Measurements from ENCODE around the gene ALKBH5. TPM values are rescaled to one million over a fixed set of nuclear protein-coding genes. Genes with fewer than 3 reads are reported as not detected.

The ALKBH5 gene
- polyA plus RNA-seq, 1 of the 3 experiments (the other 2 are of a cell fraction): 41.0 TPM

DNA sequence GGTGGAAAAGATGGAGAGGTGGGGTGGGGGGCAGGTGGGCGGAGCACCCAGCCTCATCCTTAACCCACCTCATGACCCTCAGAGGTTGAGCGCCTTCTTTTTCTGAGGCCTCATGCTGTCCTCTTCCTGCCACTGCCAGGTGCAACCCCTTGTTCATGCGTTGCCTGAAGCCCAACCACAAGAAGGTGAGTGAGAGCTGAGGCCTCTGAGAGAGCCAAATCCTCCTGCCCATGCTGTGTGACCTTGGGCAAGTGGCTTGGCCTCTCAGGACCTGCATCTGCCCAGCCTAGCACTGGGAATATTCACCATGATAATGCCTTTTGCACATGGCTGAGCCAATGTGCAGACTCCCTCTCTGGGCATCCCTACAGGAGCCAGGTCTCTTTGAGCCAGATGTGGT is 43.0 kb upstream of the ALKBH5 start:
- Histone ChIP-seq H3F3A (replicated peaks; ENCODE audit: insufficient read depth) (no peaks in the 10 kb centered on the region), H3K9me3 (no peaks in the 10 kb centered on the region), H3K36me3 (replicated peaks in 1 of 2; ENCODE audit: control insufficient read depth in 1 of 2, insufficient read depth in 2 of 2, low read length in 1 of 2) (no peaks in the 10 kb centered on the region), H3K79me2 (ENCODE audit: insufficient read depth) (no peaks in the 10 kb centered on the region), H3K9me2 (no peaks in the 10 kb centered on the region), H4K20me1 (ENCODE audit: insufficient read depth) (no peaks in the 10 kb centered on the region), H3K4me2 (no peak overlapping the region), H3K27ac (ENCODE audit: low read depth in 2 of 2, low read length in 1 of 2) (no peak overlapping the region), H3K4me1 (ENCODE audit: control insufficient read depth in 1 of 2, insufficient read depth in 2 of 2, low read depth in 1 of 2, low read length in 1 of 2) (peaks cover 0 to 16% of the 10 kb centered on the region in 2 experiments; a peak in 1 of 4 replicates), H2AFZ (ENCODE audit: low read depth) (no peak overlapping the region), H3K4me3 (ENCODE audit: low read depth in 2 of 2, low read length in 1 of 2) (no peak overlapping the region), H3K27me3 (ENCODE audit: insufficient read depth) (no peaks in the 10 kb centered on the region), H3K9ac (no peak overlapping the region)
- WGBS (ENCODE audit: low lambda C conversion rate): 86% methylated on average over 3 of the region's 3 CpGs
- TF ChIP-seq, protein P1, sequence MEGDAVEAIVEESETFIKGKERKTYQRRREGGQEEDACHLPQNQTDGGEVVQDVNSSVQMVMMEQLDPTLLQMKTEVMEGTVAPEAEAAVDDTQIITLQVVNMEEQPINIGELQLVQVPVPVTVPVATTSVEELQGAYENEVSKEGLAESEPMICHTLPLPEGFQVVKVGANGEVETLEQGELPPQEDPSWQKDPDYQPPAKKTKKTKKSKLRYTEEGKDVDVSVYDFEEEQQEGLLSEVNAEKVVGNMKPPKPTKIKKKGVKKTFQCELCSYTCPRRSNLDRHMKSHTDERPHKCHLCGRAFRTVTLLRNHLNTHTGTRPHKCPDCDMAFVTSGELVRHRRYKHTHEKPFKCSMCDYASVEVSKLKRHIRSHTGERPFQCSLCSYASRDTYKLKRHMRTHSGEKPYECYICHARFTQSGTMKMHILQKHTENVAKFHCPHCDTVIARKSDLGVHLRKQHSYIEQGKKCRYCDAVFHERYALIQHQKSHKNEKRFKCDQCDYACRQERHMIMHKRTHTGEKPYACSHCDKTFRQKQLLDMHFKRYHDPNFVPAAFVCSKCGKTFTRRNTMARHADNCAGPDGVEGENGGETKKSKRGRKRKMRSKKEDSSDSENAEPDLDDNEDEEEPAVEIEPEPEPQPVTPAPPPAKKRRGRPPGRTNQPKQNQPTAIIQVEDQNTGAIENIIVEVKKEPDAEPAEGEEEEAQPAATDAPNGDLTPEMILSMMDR (IDR thresholded peaks at IDR 0.05): no peak
- no peak for TF ChIP-seq EP300 (IDR thresholded peaks at IDR 0.05; ENCODE audit: borderline replicate concordance in 1 of 2, low read depth in 1 of 2, low read length in 1 of 2)
- no peak for TF ChIP-seq TCF12 (IDR thresholded peaks at IDR 0.05)
- TF ChIP-seq MXI1 (IDR thresholded peaks at IDR 0.05; ENCODE audit: low read depth, low read length): no peak
- TF ChIP-seq GATA2 (CRISPR knock-in tag; IDR thresholded peaks at IDR 0.05): no peak
- no peak for TF ChIP-seq EZH2phosphoT487 (IDR thresholded peaks at IDR 0.05; ENCODE audit: borderline replicate concordance, low read depth)
- no peak for TF ChIP-seq TAF1 (IDR thresholded peaks at IDR 0.05; ENCODE audit: borderline replicate concordance, low read depth, low read length)
- no peak for TF ChIP-seq TEAD4 (IDR thresholded peaks at IDR 0.05; ENCODE audit: borderline replicate concordance, insufficient read depth)
- TF ChIP-seq, protein P2, sequence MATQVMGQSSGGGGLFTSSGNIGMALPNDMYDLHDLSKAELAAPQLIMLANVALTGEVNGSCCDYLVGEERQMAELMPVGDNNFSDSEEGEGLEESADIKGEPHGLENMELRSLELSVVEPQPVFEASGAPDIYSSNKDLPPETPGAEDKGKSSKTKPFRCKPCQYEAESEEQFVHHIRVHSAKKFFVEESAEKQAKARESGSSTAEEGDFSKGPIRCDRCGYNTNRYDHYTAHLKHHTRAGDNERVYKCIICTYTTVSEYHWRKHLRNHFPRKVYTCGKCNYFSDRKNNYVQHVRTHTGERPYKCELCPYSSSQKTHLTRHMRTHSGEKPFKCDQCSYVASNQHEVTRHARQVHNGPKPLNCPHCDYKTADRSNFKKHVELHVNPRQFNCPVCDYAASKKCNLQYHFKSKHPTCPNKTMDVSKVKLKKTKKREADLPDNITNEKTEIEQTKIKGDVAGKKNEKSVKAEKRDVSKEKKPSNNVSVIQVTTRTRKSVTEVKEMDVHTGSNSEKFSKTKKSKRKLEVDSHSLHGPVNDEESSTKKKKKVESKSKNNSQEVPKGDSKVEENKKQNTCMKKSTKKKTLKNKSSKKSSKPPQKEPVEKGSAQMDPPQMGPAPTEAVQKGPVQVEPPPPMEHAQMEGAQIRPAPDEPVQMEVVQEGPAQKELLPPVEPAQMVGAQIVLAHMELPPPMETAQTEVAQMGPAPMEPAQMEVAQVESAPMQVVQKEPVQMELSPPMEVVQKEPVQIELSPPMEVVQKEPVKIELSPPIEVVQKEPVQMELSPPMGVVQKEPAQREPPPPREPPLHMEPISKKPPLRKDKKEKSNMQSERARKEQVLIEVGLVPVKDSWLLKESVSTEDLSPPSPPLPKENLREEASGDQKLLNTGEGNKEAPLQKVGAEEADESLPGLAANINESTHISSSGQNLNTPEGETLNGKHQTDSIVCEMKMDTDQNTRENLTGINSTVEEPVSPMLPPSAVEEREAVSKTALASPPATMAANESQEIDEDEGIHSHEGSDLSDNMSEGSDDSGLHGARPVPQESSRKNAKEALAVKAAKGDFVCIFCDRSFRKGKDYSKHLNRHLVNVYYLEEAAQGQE (IDR thresholded peaks at IDR 0.05; ENCODE audit: low read depth, low read length): no peak
- TF ChIP-seq, protein P3, sequence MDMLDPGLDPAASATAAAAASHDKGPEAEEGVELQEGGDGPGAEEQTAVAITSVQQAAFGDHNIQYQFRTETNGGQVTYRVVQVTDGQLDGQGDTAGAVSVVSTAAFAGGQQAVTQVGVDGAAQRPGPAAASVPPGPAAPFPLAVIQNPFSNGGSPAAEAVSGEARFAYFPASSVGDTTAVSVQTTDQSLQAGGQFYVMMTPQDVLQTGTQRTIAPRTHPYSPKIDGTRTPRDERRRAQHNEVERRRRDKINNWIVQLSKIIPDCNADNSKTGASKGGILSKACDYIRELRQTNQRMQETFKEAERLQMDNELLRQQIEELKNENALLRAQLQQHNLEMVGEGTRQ (IDR thresholded peaks at IDR 0.05; ENCODE audit: borderline replicate concordance, low read depth, low read length): no peak
- no peak for TF ChIP-seq FOSL2 (IDR thresholded peaks at IDR 0.05; ENCODE audit: borderline replicate concordance, low read depth)
- TF ChIP-seq, protein P4, sequence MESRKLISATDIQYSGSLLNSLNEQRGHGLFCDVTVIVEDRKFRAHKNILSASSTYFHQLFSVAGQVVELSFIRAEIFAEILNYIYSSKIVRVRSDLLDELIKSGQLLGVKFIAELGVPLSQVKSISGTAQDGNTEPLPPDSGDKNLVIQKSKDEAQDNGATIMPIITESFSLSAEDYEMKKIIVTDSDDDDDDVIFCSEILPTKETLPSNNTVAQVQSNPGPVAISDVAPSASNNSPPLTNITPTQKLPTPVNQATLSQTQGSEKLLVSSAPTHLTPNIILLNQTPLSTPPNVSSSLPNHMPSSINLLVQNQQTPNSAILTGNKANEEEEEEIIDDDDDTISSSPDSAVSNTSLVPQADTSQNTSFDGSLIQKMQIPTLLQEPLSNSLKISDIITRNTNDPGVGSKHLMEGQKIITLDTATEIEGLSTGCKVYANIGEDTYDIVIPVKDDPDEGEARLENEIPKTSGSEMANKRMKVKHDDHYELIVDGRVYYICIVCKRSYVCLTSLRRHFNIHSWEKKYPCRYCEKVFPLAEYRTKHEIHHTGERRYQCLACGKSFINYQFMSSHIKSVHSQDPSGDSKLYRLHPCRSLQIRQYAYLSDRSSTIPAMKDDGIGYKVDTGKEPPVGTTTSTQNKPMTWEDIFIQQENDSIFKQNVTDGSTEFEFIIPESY (IDR thresholded peaks at IDR 0.05; ENCODE audit: borderline replicate concordance, low read depth): no peak
- CTCF ChIA-PET: interaction anchor here (0.6 to 4.3 kb wide), 19 partner anchors 9 to 784 kb away, joined by 3 to 25 read pairs (median 4); no protein-coding TSS in a partner anchor
- DNase-seq: no peak
- POLR2A ChIA-PET: no interaction called here
